Uterus (tissue), 4 donors: ENCODE data around the gene PTPN1. TPM values are rescaled to one million over a fixed set of nuclear protein-coding genes. Genes with fewer than 3 reads are reported as not detected.
"Not testable (repeated sequence)": the region's sequence is repeated elsewhere in the genome, so short reads cannot be mapped to it uniquely, and the experiment has no call there.

Source experiments
- DNase-seq, 2 donors: peaks; one replicate each; pipeline ENCODE4 v3.0.0-alpha.2; 2019 to 2020
- H3K27ac ChIP-seq, 2 donors: fragments of 200-600 bp; sonication (generic); 1 replicate in 1 of 2; 2 replicates in 1 of 2; pipeline ENCODE4 v1.5.1; 2016 to 2018
- H3K27me3 ChIP-seq, 2 donors: fragments of 200-600 bp; sonication (generic); one replicate each; pipeline ENCODE4 v1.5.1; 2018 to 2019; ENCODE audit warnings: control low read depth in 1 of 2
- H3K36me3 ChIP-seq, 2 donors: fragments of 200-600 bp; sonication (generic); one replicate each; pipeline ENCODE4 v1.5.1; 2019; ENCODE audit warnings: control low read depth in 1 of 2
- H3K4me1 ChIP-seq, 2 donors: fragments of 200-600 bp; sonication (generic); one replicate each; pipeline ENCODE4 v1.5.1; 2018 to 2019; ENCODE audit warnings: control low read depth in 1 of 2
- H3K4me3 ChIP-seq, 2 donors: fragments of 200-600 bp; sonication (generic); 1 replicate in 1 of 2; 2 replicates in 1 of 2; pipeline ENCODE4 v1.5.1; 2018 to 2019; ENCODE audit warnings: mild to moderate bottlenecking in 1 of 2
- H3K9me3 ChIP-seq, 2 donors: fragments of 200-600 bp; sonication (generic); one replicate each; pipeline ENCODE4 v1.5.1; 2019; ENCODE audit warnings: control low read depth in 1 of 2
- POLR2A ChIP-seq, 2 donors: fragments of 450-650 bp; IDR thresholded peaks; one replicate each; pipeline ENCODE4 v1.6.1; 2016; ENCODE audit warnings: antibody characterized with exemption in 2 of 2, mild to moderate bottlenecking in 1 of 2, moderate library complexity in 1 of 2
- intact Hi-C: fragments of 100-400 bp; cut with DNase I; formaldehyde crosslinking; loops from one replicate; pipeline ENCODE4 v1.15.1; 2023; ENCODE audit warnings: low total_unique reads
- total RNA-seq, 4 donors: library from RNA; depleted of rRNA in 3 of 4; stranded (reverse); fragments of >200 nt in 3 of 4; gene quantifications; one replicate each; pipeline versions ENCODE4 v1.1.0 to v1.2.4, GENCODE V29; 2014 to 2023
- TF ChIP-seq, protein P1 (sequence below), 4 experiments: fragments of 200-600 bp in 2 of 4; fragments of 450-650 bp in 2 of 4; sonication (generic) in 2 of 4; IDR thresholded peaks; one replicate each; pipeline ENCODE4 v1.5.1; 2016 to 2019; ENCODE audit warnings: antibody characterized with exemption in 4 of 4, mild to moderate bottlenecking in 2 of 4, moderate library complexity in 1 of 4
- donor health status: DM: yes; HTN: yes; CAD: no.

PTPN1 gene
- total RNA-seq, 4 donors from 2014 or later, result 14.1 to 33.9 (median 20.2) TPM

DNA sequence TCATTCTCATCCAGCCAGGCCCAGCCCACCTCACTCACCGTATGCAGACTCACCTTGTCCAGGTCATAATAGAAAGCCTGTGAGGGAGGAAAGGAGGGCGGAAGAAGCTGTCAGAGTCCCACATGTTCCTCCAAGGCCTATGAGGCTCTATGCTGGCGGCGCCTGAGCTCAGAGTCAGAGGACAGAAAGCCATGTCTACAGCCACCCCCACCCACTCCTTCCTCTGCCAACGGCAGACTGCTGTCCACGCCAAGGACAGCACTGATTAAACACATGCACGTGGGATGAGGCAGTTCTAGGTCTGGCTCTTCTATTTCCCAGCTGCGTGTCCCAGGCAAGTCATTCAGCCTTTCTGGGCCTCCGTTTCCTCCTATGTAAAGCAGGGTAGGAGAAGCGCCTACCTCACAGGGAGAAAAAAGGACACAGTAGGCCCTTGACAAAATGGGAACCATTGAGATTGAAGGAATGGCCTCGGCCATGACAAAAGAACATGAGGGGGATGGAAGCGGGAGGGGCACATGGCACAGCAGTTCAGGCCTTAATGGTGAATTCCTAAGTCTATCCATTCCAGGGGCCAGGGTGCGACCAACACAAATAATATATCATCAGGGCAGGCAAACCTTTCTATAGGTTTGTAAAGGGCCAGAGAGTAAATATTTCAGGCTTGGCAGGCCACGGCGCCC lies 101.1 kb downstream of the PTPN1 start:
- no peak for DNase-seq
- intact Hi-C loops, result no loop called here
- TF ChIP-seq POLR2A (IDR thresholded peaks at IDR 0.05), result no peak
- TF ChIP-seq, protein P1, sequence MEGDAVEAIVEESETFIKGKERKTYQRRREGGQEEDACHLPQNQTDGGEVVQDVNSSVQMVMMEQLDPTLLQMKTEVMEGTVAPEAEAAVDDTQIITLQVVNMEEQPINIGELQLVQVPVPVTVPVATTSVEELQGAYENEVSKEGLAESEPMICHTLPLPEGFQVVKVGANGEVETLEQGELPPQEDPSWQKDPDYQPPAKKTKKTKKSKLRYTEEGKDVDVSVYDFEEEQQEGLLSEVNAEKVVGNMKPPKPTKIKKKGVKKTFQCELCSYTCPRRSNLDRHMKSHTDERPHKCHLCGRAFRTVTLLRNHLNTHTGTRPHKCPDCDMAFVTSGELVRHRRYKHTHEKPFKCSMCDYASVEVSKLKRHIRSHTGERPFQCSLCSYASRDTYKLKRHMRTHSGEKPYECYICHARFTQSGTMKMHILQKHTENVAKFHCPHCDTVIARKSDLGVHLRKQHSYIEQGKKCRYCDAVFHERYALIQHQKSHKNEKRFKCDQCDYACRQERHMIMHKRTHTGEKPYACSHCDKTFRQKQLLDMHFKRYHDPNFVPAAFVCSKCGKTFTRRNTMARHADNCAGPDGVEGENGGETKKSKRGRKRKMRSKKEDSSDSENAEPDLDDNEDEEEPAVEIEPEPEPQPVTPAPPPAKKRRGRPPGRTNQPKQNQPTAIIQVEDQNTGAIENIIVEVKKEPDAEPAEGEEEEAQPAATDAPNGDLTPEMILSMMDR (IDR thresholded peaks at IDR 0.05), result no peak
- no peaks in the 10 kb centered on the region for H3K27me3 ChIP-seq
- no peaks in the 10 kb centered on the region for H3K36me3 ChIP-seq
- H3K4me1 ChIP-seq, result no peaks in the 10 kb centered on the region
- H3K27ac ChIP-seq, result no peak overlapping the region
- no peak overlapping the region for H3K4me3 ChIP-seq
- no peaks in the 10 kb centered on the region for H3K9me3 ChIP-seq

DNA sequence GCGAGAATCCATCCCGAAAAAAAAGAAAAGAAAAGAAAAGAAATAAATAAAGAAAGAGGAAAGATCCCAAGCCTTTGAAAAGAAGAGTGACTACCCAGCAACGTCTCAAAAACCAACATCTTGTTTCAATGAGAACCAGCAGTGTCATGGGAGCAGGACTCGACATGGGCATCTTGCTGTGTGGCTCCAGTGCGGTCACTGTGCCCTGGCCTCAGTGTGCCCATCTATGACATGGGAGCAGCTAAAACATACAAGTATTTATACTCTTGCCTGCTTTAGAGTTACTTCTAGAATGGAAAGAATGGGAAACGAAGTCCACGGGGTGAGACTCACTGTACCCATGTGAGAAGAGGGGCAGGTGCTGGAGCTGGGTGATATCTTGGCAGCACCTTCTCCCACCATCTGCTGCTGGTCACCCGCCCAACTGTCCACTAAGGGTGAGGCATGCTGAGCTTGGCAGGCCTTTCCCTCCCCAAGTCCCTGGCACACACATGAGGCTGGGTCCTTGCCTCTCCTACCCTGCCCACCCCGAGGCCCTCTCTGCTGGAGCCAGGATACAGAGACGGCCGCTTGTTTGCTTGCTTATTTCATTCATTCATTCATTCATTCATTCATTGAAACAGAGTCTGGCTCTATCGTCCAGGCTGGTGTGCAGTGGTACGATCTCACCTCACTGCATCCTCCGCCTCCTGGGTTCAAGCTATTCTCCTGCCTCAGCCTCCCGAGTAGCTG lies 103.4 kb downstream of the PTPN1 start:
- Histone ChIP-seq H3K4me3 (no peak overlapping the region), H3K4me1 (no peaks in the 10 kb centered on the region), H3K27me3 (no peaks in the 10 kb centered on the region), H3K27ac (no peak overlapping the region), H3K36me3 (no peaks in the 10 kb centered on the region), H3K9me3 (no peaks in the 10 kb centered on the region)
- intact Hi-C loops, result no loop called here
- no peak for DNase-seq
- TF ChIP-seq POLR2A (IDR thresholded peaks at IDR 0.05), result no peak
- TF ChIP-seq, protein P1 (IDR thresholded peaks at IDR 0.05), result no peak

DNA sequence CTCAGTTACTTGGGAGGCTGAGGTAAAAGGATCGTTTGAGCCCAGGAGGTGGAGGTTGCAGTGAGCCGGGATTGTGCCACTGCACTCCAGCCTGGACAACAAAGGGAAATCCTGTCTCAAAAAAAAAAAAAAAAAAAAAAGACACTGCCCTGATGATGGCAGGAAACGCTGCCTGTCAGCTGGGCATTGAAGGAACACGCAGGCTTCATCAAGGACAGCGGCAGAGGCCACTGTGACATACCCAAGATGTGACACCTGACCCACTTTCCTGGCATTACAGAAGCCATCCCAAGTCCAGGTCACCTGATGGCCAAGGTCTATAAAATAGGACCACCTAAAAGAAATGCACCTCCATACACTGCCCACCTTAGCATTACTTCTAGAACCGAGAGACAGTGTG lies 105.2 kb downstream of the PTPN1 start:
- H3K4me3 ChIP-seq, result no peak overlapping the region
- no peak overlapping the region for H3K27ac ChIP-seq
- intact Hi-C loops, result no loop called here
- no peaks in the 10 kb centered on the region for H3K9me3 ChIP-seq
- TF ChIP-seq, protein P1 (IDR thresholded peaks at IDR 0.05), result no peak
- no peak for TF ChIP-seq POLR2A (IDR thresholded peaks at IDR 0.05)
- H3K4me1 ChIP-seq, result no peaks in the 10 kb centered on the region
- H3K36me3 ChIP-seq, result no peaks in the 10 kb centered on the region
- no peak for DNase-seq
- H3K27me3 ChIP-seq, result no peaks in the 10 kb centered on the region

DNA sequence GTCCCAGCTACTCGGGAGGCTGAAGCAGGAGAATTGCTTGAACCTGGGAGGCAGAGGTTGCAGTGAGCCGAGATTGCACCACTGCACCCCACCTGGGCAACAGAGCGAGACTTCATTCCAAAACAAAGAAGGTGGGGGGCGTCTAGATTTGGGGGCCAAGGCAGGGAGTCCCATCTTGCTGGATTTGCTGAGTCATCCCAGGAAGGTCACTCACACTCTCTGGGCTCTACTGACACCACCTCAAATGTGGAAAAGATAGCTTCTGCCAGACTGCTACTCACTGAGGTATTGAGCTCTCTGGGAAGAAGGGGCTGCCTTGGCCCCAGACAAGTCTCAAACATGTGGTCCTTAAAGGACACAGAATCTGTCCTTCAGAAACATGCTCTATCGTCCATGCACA lies 106.8 kb downstream of the PTPN1 start:
- intact Hi-C loops, result no loop called here
- H3K27ac ChIP-seq, result no peak overlapping the region
- no peaks in the 10 kb centered on the region for H3K9me3 ChIP-seq
- no peak for DNase-seq
- H3K36me3 ChIP-seq, result no peaks in the 10 kb centered on the region
- H3K4me3 ChIP-seq, result no peak overlapping the region
- no peaks in the 10 kb centered on the region for H3K27me3 ChIP-seq
- TF ChIP-seq POLR2A (IDR thresholded peaks at IDR 0.05), result no peak
- TF ChIP-seq, protein P1 (IDR thresholded peaks at IDR 0.05), result no peak
- H3K4me1 ChIP-seq, result no peaks in the 10 kb centered on the region

DNA sequence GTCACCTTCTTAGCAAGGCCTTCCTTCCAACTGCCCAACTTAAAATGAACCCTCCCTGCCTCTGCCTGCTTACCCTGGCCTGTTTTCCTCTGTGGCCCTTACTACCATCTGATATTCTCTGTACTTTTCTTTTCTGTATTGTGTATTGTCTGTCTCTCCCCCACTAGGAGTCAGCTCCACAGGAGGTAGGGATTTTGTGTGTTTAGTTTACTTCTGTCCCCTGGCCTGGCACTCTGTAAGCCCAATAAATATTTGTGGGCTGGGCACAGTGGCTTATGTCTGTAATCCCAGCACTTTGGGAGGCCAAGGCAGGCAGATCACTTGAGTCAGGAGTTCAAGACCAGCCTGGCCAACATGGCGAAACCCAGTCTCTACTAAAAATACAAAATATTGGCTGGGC lies 108.4 kb downstream of the PTPN1 start:
- Histone ChIP-seq H3K27me3 (no peaks in the 10 kb centered on the region), H3K9me3 (no peaks in the 10 kb centered on the region), H3K4me1 (no peaks in the 10 kb centered on the region), H3K27ac (no peak overlapping the region), H3K36me3 (no peaks in the 10 kb centered on the region), H3K4me3 (no peak overlapping the region)
- DNase-seq, result no peak
- TF ChIP-seq POLR2A (IDR thresholded peaks at IDR 0.05), result no peak
- intact Hi-C loops, result no loop called here

DNA sequence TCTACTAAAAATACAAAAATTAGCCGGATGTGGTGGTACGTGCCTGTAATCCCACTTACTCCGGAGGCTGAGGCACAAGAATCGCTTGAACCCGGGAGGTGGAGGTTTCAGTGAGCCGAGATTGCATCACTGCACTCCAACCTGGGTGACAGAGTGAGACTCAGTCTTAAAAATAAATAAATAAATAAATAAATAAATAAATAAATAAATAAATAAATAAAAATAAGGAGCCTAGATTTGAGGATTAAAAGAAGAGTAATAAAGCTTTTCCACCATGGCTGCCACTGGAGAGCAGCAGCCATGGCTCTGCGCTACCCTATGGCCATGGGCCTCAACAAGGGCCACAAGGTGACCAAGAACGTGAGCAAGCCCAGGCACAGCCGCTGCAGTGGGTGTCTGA lies 110.3 kb downstream of the PTPN1 start:
- not testable (repeated sequence) for H3K9me3 ChIP-seq, H3K36me3 ChIP-seq, H3K27ac ChIP-seq, DNase-seq, H3K27me3 ChIP-seq, H3K4me1 ChIP-seq, H3K4me3 ChIP-seq
- intact Hi-C loops, result loop anchor here (10.0 kb wide), 2 partner anchors 94 to 124 kb away; no protein-coding TSS in a partner anchor
